ENCODE measurements around the gene CHTF8. TPM values are rescaled to one million over a fixed set of nuclear protein-coding genes. Genes with fewer than 3 reads are reported as not detected.

The CHTF8 gene
- polyA plus RNA-seq, 1 of the 3 experiments (the other 2 are of a cell fraction), result 83.0 TPM

GRCh38 chr16:69083306-69083941, 49.0 kb downstream of the CHTF8 start:
- Histone ChIP-seq H3K4me3 (ENCODE audit: low read depth in 2 of 2, low read length in 1 of 2) (no peak overlapping the region), H4K20me1 (ENCODE audit: insufficient read depth) (no peaks in the 10 kb centered on the region), H3K27ac (ENCODE audit: low read depth in 2 of 2, low read length in 1 of 2) (peak overlapping the region in 1 of 2 experiments; percentile 40; a peak in 1 of 4 replicates), H3K27me3 (ENCODE audit: insufficient read depth) (no peaks in the 10 kb centered on the region), H2AFZ (ENCODE audit: low read depth) (no peak overlapping the region), H3K79me2 (ENCODE audit: insufficient read depth) (no peaks in the 10 kb centered on the region), H3K9me3 (no peaks in the 10 kb centered on the region), H3K9me2 (no peaks in the 10 kb centered on the region), H3K36me3 (replicated peaks in 1 of 2; ENCODE audit: control insufficient read depth in 1 of 2, insufficient read depth in 2 of 2, low read length in 1 of 2) (no peaks in the 10 kb centered on the region), H3K4me2 (peak overlapping the region; percentile 59; the same call in 1 of the 2 replicates), H3K4me1 (ENCODE audit: control insufficient read depth in 1 of 2, insufficient read depth in 2 of 2, low read depth in 1 of 2, low read length in 1 of 2) (peaks cover 0 to 11% of the 10 kb centered on the region in 2 experiments; a peak in 2 of 4 replicates), H3K9ac (no peak overlapping the region), H3F3A (replicated peaks; ENCODE audit: insufficient read depth) (peaks cover 7% of the 10 kb centered on the region)
- POLR2A ChIA-PET, result no interaction called here
- 98% methylated on average over 9 of the region's 16 CpGs for WGBS (ENCODE audit: low lambda C conversion rate)
- 0 out of 2 replicates have a peak, but pooled peaks have one; percentile 9 for TF ChIP-seq RAD21 (IDR thresholded peaks at IDR 0.05; ENCODE audit: low read length)
- TF ChIP-seq, protein P1, sequence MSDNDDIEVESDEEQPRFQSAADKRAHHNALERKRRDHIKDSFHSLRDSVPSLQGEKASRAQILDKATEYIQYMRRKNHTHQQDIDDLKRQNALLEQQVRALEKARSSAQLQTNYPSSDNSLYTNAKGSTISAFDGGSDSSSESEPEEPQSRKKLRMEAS (IDR thresholded peaks at IDR 0.05; ENCODE audit: low read depth), result no peak
- CTCF ChIA-PET, result interaction anchor here (0.6 to 1.3 kb wide), 5 partner anchors 11 to 185 kb away, joined by 3 read pairs; no protein-coding TSS in a partner anchor
- DNase-seq, result no peak

DNA sequence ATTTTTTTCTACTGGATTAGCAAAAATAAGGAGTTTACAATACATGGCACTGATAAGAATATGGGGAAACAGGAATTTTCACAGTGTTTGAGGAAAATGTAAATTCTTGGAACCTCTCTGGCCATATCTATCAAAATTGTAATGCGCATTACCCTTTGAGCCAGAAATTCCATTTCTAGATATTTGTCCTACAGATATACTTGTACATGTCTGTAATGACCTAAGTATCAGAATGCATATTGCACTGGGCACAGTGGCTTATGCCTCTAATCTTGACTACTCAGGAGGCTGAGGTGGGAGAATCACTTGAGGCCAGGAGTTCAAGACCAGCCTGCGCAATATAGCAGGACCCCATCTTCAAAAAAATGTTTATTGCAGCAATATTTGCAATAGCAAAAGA, 52.7 kb downstream of the CHTF8 start:
- Histone ChIP-seq H3K9me2 (no peaks in the 10 kb centered on the region), H3K36me3 (replicated peaks in 1 of 2; ENCODE audit: control insufficient read depth in 1 of 2, insufficient read depth in 2 of 2, low read length in 1 of 2) (no peaks in the 10 kb centered on the region), H4K20me1 (ENCODE audit: insufficient read depth) (no peaks in the 10 kb centered on the region), H3K9me3 (no peaks in the 10 kb centered on the region), H3K79me2 (ENCODE audit: insufficient read depth) (no peaks in the 10 kb centered on the region), H3K27ac (ENCODE audit: low read depth in 2 of 2, low read length in 1 of 2) (no peak overlapping the region), H3F3A (replicated peaks; ENCODE audit: insufficient read depth) (peaks cover 17% of the 10 kb centered on the region), H3K27me3 (ENCODE audit: insufficient read depth) (no peaks in the 10 kb centered on the region), H2AFZ (ENCODE audit: low read depth) (no peak overlapping the region), H3K9ac (no peak overlapping the region), H3K4me3 (ENCODE audit: low read depth in 2 of 2, low read length in 1 of 2) (no peak overlapping the region), H3K4me2 (no peak overlapping the region), H3K4me1 (ENCODE audit: control insufficient read depth in 1 of 2, insufficient read depth in 2 of 2, low read depth in 1 of 2, low read length in 1 of 2) (peaks cover 0 to 11% of the 10 kb centered on the region in 2 experiments; a peak in 2 of 4 replicates)
- TF ChIP-seq REST (IDR thresholded peaks at IDR 0.05; ENCODE audit: low read depth, low read length) (no peak), YY1 (IDR thresholded peaks at IDR 0.05; ENCODE audit: low read depth) (no peak), FOSL2 (IDR thresholded peaks at IDR 0.05; ENCODE audit: borderline replicate concordance, low read depth) (no peak), RCOR1 (IDR thresholded peaks at IDR 0.05; ENCODE audit: low read length) (no peak), NRF1 (IDR thresholded peaks at IDR 0.05; ENCODE audit: low read depth, low read length) (no peak)
- DNase-seq, result no peak
- 92% methylated on average over 2 of the region's 2 CpGs for WGBS (ENCODE audit: low lambda C conversion rate)
- ChIA-PET POLR2A (no interaction called here), CTCF (interaction anchor here (0.7 kb wide), 1 partner anchor 15 kb away, joined by 4 read pairs; no protein-coding TSS in a partner anchor)

Data from SK-N-SH (cell line).